ENCODE results near the gene KCNQ1OT1. TPM values are rescaled to one million over a fixed set of nuclear protein-coding genes. Genes with fewer than 3 reads are reported as not detected.

The KCNQ1OT1 gene
- total and polyA plus RNA-seq, 2 of the 4 experiments (the other 2 are of a cell fraction): 0.14 to 2.0 TPM

GRCh38 chr11:2734181-2735052 is 34.6 kb upstream of the KCNQ1OT1 start:
- Histone ChIP-seq H3K4me2 (ENCODE audit: low read depth, low read length) (no peak overlapping the region), H4K8ac (ENCODE audit: low read depth in 2 of 2, low read length in 2 of 2) (no peak overlapping the region), H2BK15ac (ENCODE audit: low read depth, low read length) (no peak overlapping the region), H3K4me1 (ENCODE audit: control insufficient read depth, insufficient read depth, low read length) (peaks cover 1% of the 10 kb centered on the region; the same call in 1 of the 2 replicates), H2AK5ac (ENCODE audit: low read depth, low read length) (no peak overlapping the region), H3K9me3 (ENCODE audit: control insufficient read depth, insufficient read depth, low read length) (no peaks in the 10 kb centered on the region), H3K27ac (ENCODE audit: insufficient read depth, low read length) (no peak overlapping the region), H3K56ac (ENCODE audit: extremely low read depth, insufficient read depth, low read length) (no peak overlapping the region), H3K4me3 (ENCODE audit: insufficient read depth, low read depth, low read length) (no peak overlapping the region), H3K27me3 (ENCODE audit: control insufficient read depth, insufficient read depth, low read length) (peaks cover 5% of the 10 kb centered on the region; the same call in 1 of the 2 replicates), H3K18ac (ENCODE audit: low read depth, low read length) (no peak overlapping the region), H2AFZ (replicated peaks; ENCODE audit: low read length, poor library complexity) (no peak overlapping the region), H3K14ac (replicated peaks; ENCODE audit: low read depth, low read length) (no peak overlapping the region), H3K23ac (ENCODE audit: low read depth, low read length) (no peak overlapping the region), H4K20me1 (ENCODE audit: insufficient read depth, low read length) (no peaks in the 10 kb centered on the region; the same call in 1 of the 2 replicates), H3K4ac (ENCODE audit: low read depth, low read length) (no peak overlapping the region), H3K9ac (ENCODE audit: low read depth, low read length) (no peak overlapping the region), H3K9me1 (ENCODE audit: insufficient read depth, low read length) (no peaks in the 10 kb centered on the region), H2BK20ac (ENCODE audit: low read depth, low read length) (no peak overlapping the region), H2AK9ac (replicated peaks; ENCODE audit: low read depth, low read length, poor library complexity) (no peak overlapping the region), H2BK120ac (ENCODE audit: low read depth, low read length) (no peak overlapping the region), H3K36me3 (ENCODE audit: control insufficient read depth, insufficient read depth, low read length) (no peaks in the 10 kb centered on the region), H4K91ac (ENCODE audit: insufficient read depth, low read depth, low read length) (no peak overlapping the region), H3K79me1 (ENCODE audit: low read depth in 1 of 2, low read length in 2 of 2) (no peaks in the 10 kb centered on the region), H2BK5ac (ENCODE audit: low read depth, low read length, poor library complexity, severe bottlenecking) (no peak overlapping the region), H4K5ac (ENCODE audit: low read depth, low read length) (no peak overlapping the region)
- BruUV-seq (replicated peaks): no TSS peak
- WGBS, 2 experiments (ENCODE audit: extremely low coverage in 2 of 2, insufficient read length in 1 of 2): 85% methylated on average over 6 of the region's 32 CpGs; no CpG with 5 or more reads in 1 of the 2 experiments
- in situ Hi-C loops (cut with MboI; ENCODE audit: low sequenced_read_pairs) (no loop called here), dilution Hi-C loops (cut with HindIII; ENCODE audit: low sequenced_read_pairs, unreplicated experiment) (no loop called here), intact Hi-C loops (cut with micrococcal nuclease) (no loop called here)
- ChIA-PET POLR2A (ENCODE audit: unreplicated experiment) (no interaction called here), CTCF (no interaction called here)
- DNase-seq (peak; percentile 19), ATAC-seq (ENCODE audit: low read depth) (no peak)
- no peak for TF ChIP-seq CEBPB (IDR thresholded peaks at IDR 0.05; ENCODE audit: low read depth, low read length)
- TF ChIP-seq RAD21 (IDR thresholded peaks at IDR 0.05; ENCODE audit: low read length): no peak
- TF ChIP-seq RFX5 (IDR thresholded peaks at IDR 0.05; ENCODE audit: low read depth, low read length): no peak
